Forelimb muscle (tissue), 1 donor: Measurements from ENCODE around the gene TRAF5. TPM values are rescaled to one million over a fixed set of nuclear protein-coding genes. Genes with fewer than 3 reads are reported as not detected.

Experiments
- DNase-seq: peaks from one replicate; pipeline ENCODE4 v3.0.0-alpha.2; 2013; ENCODE audit warnings: low read depth
- polyA plus RNA-seq: library from polyadenylated mRNA; unstranded; fragments of 120-200 nt; gene quantifications from one replicate; pipeline ENCODE4 v1.2.1, GENCODE V29; 2013; ENCODE audit not compliant: insufficient read length

The TRAF5 gene
- polyA plus RNA-seq, 1 donor: 24.4 TPM

- peak; percentile 22 for DNase-seq
Observed at GRCh38 chr1:211327346-211327921, 801 bp downstream of the TRAF5 start.

DNA sequence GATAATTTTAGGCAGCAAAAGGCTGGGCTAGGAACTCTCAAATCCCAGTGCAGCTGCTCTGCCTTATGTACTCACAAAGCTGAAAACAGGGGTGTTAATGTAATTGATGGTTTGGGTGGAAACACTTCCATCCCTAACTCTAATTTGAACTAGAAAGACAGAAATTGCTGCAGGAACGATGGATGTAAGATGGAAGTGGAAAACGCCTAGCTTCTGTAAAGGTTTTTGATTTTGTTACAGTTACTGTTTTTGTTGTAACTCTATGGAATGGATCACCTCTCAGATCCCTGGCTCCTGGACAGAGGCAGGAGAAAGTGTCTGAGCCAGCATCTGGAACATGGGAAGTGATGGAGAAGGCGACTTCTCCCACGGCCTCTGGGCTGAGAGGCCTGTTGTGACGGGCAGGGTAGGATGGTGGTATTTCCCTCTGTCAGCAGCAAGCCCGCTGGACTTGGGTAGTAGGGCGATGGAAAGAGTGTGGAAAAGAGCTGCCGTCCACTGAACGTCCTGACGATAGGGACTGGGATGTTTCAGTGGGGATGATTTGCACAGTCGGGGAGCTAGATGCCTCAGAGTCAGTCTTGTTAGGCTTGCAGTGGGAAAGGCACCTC, 1.6 kb downstream of the TRAF5 start:
- DNase-seq: no peak

GRCh38 chr1:211328866-211329475, 2.3 kb downstream of the TRAF5 start:
- DNase-seq: no peak

DNA sequence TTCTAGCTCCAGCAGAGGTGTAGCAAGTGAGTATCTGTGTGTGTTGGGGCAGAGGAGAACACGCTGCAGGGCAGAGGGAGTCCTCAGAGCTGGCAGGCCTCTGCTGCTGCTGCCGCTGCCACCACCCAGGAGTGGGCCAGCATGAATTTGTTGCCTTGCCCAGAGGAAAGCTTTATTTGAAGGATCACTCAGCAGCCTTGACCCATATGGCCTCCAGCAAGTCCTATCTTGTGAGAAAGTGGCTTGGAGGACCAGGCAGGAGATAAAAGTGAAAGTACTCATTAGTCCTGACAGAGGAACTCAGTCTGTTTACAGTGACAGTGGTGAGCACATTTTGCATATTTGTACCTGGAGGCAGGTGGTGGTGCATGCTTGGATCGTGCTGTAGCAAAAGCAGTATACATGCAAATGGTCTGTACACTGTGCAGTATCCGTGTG, 3.1 kb downstream of the TRAF5 start:
- no peak for DNase-seq

- no peak for DNase-seq
Observed at GRCh38 chr1:211330282-211330936, 3.8 kb downstream of the TRAF5 start.

DNA sequence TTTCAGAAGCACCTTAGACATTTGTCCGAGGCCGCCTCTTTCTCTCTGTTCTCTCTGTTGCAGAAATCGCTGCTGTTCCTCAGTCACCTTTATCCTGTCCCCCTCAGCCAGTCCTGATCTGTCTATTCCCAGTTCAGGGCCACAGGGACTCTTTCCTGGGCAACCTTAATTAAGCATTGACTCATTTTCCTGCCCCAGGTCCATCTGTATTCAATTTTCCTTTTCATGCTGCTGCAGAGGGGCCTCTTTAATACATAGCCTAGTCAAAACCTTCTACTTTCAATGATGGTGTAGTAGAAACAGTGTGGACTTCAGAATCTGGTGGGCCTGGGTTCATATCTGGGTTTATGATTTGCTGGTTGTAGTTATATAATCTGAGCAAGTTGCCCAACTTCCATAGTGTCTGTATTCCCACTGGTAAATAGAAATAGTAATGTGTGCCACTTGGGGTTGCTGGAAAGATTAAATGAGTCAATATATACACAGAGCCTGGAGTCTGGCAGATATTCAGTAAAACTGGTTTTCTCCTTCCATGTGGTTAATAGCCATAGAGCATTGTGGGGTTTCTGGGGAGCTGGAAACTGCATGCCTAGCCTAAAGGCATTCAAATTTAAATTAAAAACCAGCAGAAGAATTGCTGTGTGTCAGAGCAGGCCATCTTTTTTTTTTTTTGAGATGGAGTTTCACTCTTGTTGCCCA, 4.5 kb downstream of the TRAF5 start:
- no peak for DNase-seq

GRCh38 chr1:211332036-211332616, 5.5 kb downstream of the TRAF5 start:
- no peak for DNase-seq

DNA sequence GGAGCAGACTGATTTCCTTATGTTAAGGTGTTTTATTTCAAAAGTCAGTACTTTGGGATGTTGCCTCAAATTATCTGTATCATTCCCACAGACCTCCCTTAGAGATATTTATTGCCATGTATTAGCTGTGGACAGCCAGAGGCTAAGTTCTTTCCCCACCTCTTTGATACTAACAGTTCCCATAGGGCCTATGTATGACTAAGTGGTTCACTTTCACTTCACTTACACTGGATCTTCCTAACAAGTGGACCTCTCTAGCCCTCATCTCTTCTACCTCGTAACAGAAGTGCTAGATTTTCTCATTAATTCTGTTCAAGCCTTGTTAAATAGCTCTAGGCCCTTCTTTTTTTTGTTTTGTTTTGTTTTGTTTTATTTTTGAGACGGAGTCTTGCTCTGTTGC, 6.2 kb downstream of the TRAF5 start:
- no peak for DNase-seq

- no peak for DNase-seq
Observed at GRCh38 chr1:211333906-211334305, 7.3 kb downstream of the TRAF5 start.

DNA sequence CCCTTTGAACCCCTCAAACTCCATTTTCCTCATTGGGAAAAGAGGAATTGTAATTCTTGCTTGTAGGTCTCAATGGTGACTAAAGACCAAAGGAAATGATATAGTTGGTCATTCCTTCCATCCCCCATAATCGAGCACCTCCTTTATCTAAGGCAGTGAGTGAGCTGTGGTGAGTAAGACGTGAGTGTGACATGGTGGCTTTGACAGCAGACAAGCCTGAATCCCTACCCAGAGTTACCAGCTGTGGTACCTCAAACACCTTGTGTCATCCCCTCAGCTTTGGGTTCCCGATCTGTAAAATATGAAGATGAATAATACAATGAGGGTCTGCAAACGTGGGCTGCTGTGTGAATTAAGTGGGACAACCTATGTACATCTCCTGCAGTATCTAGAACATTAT, 8.4 kb downstream of the TRAF5 start:
- no peak for DNase-seq

DNA sequence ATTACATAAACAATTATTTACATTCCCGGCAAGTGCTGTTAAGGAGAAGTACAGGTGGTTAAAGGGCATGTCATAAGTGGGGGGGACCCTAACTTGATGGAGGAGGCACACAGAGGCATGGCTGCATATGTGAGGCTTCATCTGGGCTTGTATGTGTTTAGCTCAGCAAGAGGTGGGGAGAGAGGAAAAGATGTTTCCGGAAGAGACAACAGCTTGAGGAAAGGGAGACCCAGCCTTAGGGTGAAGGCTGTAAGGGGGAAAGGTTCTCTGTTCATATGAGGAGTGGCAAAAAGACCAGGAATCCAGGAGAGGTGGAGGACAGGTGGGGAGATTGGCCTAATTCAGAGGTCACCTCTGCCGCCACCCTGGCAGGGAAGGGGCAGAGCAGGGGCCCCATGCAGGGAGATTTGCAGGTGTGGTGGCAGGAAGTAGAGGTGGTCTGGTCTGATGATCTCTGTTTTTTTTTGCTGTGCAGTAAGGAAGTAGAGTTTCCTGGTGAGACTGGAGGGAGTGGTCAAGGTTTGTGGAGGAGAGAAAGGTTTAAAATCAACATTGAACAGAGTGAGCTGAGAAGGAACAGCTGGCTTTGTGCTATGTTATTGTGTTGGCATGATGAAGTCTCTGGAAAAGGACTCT, 9.0 kb downstream of the TRAF5 start:
- no peak for DNase-seq

DNA sequence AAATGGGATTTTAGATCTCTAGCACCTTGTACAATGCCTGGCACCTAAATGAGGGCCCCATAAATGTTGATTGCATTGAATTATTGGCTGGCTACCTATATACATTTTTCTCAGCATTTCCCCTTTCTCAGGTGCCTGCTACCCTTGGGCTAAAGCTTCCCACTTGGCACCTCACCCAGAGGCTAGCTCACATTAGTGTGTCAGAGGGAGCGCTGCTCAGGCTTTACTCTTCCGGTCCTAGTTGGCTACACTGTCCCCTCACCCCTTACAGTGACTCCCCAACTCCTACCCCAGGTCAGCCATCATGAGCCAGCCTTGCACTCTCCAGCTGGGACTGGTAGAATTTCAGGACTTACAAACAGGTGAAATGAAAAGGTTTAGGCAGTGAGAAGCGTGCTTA, 9.5 kb downstream of the TRAF5 start:
- no peak for DNase-seq

DNA sequence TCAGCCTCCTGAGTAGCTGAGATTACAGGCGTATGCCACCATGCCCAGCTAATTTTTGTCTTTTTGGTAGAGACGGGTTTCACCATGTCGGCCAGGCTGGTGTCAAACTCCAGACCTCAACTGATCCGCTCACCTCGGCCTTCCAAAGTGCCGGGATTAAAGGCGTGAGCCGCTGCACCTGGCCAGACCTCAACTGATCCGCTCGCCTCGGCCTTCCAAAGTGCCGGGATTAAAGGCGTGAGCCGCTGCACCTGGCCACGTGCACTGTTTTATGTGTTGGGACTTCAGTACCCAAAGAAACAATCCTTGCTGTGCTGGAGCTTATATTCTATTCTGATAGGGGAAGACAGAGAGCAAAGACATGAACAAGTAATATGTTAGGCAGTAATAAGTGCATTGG, 10.1 kb downstream of the TRAF5 start:
- DNase-seq: no peak

DNA sequence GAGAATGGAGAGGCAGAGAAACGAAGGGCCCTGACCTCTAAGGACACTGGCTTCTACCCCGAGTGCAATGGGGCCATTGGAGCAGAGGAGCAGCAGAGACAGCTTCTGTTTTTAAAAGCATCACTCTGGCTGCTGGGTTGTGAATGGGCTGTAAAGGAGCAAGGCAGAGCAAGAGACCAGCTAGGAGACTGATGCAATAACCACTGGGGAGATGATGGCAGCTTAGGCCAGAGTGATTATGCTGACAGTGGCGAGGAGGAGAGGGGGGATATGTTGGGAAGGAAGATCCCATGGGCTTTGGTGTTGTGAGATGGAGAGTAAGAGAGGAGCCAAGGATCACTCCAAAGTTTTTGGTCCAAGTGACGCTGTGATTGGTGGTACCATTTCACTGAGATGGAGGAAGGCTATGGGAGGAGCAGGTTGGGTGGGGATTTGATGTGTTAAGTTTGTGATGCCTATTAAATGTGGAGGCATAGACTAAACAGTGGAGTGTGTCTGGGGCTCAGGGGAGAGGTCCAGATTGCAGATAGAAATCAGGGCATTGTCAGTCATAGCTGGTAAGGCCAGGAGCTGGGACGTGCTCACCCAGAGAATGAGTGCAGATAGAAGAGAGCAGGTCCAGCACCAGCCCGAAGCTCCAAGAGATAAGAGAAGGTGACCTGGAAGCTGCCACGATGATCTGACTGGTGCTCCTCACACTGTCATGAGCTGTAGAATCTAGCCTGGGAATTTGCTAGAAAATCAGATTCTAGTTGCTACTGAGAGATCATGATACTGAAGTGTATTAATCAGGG, 11.0 kb downstream of the TRAF5 start:
- DNase-seq: no peak

GRCh38 chr1:211338224-211338620, 11.6 kb downstream of the TRAF5 start:
- no peak for DNase-seq

DNA sequence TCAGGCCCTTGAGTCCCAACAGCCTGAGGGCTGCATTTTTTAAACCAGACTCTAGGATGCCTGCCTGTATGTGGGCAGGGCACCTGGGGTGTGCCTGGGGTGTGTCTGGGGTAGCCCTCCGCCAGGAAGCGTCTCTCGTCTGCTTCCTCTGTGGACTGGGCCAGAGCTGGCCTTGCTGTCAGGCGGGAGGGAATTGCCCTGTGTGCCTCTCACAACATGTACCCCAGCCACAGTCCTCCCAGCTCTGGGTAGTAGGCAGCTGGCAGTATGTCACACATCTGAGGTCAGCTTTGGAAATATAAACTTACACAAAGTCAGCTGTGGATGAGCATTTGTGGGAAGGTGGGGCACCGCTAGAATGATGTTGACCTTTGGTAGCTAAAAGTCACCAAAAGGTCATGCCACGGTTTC, 13.0 kb downstream of the TRAF5 start:
- DNase-seq: no peak

DNA sequence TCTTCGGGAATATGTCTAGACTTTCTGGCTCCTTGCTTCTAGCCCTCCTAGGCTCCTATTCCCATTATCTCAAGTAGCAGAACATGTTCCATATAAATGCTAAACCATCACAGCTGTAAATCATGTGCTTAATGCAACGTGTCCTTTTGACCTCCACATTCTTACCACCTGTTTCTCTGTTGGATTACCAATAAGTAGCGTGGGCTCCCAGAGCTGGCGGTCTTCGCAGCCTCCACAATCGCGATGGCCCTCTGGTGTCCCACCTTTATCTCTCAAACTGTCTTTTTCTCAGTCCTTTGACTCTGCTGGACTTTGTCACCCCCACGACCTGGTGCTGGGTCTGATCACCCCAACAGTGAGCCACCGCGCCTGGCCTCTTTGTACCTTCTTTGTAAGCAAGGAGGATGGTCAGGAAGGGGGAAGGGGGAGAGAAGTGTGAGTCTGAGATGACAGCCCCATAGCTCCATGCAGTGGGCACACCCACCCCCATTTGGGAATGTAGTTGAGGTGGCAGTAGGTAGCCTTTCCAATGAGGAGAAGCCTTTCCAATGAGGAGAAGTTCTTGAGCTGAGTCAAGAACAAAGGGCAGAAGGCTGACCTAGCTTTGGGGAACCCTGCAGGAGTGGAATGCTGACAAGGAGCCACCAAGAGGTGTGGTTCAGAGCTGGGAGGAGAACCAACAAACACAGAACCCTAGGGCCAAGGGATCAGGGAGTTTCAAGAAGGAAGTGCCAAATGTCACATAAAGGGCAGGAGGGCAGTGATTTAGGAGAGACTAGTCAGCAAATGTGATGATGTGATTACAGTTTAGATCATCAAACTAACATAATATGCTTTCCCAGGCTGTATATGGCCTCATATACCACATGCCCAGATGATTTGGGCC, 14.2 kb downstream of the TRAF5 start:
- DNase-seq: no peak

GRCh38 chr1:211341999-211342398, 15.4 kb downstream of the TRAF5 start:
- no peak for DNase-seq

GRCh38 chr1:211343607-211344006, 17.0 kb downstream of the TRAF5 start:
- no peak for DNase-seq
